ENCODE results near the gene C16orf90.

The C16orf90 gene

DNA sequence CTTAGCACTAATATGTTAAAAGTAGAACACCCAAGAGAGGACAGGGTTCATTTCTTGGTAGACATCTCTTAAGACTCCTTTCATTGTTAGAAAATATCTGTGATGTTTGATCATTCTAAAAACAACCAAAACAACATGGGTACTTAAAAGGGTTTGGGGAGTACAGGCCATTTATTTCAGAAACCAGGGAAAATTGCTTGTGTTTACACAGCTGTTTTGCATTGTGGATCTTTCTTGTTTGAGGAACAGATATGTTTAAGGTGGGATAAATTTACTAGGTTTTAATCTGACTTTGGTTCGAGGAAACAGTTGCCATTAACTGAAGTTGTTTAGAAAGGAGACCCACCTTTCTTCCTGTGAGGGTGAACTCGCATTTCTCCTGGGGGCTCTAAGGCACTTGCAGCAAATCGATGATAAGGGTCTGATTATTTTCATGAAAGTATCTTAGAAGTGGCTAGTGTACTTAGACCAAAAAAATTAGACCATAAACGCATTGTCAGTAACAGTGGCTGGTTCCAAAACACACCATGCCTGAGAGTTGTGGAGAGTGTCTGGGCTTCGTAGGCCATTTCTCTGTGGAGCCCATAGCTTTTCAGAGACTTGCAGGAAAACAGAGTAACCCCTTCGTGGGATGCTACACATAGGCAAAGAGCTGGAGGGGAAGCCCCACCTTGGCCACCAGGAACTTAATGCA lies 23.1 kb upstream of the C16orf90 start:
- in situ Hi-C loops (cut with MboI; ENCODE audit: low pct_unique_long_range_greater_than_20kb, low sequenced_read_pairs, unreplicated experiment): no loop called here
- TF ChIP-seq CTCF (IDR thresholded peaks at IDR 0.05; ENCODE audit: extremely low read depth, insufficient read depth, missing control alignments): no peak
- DNase-seq (ENCODE audit: low spot score): no peak

- no peak for DNase-seq (ENCODE audit: low spot score)
- no peak for TF ChIP-seq CTCF (IDR thresholded peaks at IDR 0.05; ENCODE audit: extremely low read depth, insufficient read depth, missing control alignments)
- in situ Hi-C loops (cut with MboI; ENCODE audit: low pct_unique_long_range_greater_than_20kb, low sequenced_read_pairs, unreplicated experiment): no loop called here
Observed at GRCh38 chr16:3515897-3516296, 20.6 kb upstream of the C16orf90 start.

- in situ Hi-C loops (cut with MboI; ENCODE audit: low pct_unique_long_range_greater_than_20kb, low sequenced_read_pairs, unreplicated experiment): no loop called here
- no peak for DNase-seq (ENCODE audit: low spot score)
- TF ChIP-seq CTCF (IDR thresholded peaks at IDR 0.05; ENCODE audit: extremely low read depth, insufficient read depth, missing control alignments): no peak
Observed at GRCh38 chr16:3514621-3515020, 19.3 kb upstream of the C16orf90 start.

DNA sequence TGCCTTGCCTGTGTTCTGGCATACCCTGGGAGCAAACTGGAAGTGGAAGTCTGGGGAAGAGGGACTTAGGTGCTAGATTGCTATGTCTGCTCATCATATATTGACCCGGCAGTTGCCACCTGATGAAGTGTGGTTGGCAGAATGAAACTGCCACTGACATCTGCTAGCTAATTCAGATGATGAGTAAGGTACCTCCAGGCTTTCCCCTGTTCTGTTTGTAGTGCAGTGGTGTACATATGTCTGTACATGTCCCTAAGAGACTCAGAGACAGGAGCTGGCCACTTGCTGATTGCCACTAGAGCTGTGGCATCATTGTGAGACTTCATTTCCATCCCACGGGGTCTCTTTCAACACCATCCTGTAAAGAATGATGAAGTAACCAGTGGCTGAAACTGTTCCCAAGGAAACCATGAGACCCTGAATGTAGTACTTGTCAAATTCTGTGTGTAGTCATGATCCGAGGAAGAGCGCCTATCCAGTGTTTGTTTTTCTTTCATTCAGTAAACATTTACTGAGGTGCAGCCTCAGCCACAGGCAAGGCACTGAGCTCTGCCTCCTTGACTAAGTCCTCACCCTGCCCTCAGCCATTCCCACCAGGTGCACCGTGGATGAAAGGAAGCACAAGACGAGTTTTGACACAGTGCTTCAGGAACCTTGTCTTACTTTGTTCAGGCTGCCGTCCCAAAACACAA lies 18.7 kb upstream of the C16orf90 start:
- in situ Hi-C loops (cut with MboI; ENCODE audit: low pct_unique_long_range_greater_than_20kb, low sequenced_read_pairs, unreplicated experiment): no loop called here
- no peak for DNase-seq (ENCODE audit: low spot score)
- TF ChIP-seq CTCF (IDR thresholded peaks at IDR 0.05; ENCODE audit: extremely low read depth, insufficient read depth, missing control alignments): no peak

- in situ Hi-C loops (cut with MboI; ENCODE audit: low pct_unique_long_range_greater_than_20kb, low sequenced_read_pairs, unreplicated experiment): no loop called here
- no peak for DNase-seq (ENCODE audit: low spot score)
Observed at GRCh38 chr16:3511286-3512180, 16.2 kb upstream of the C16orf90 start.

More at GRCh38 chr16:3511286-3512180, 16.2 kb upstream of the C16orf90 start:
- no peak for TF ChIP-seq CTCF (IDR thresholded peaks at IDR 0.05; ENCODE audit: extremely low read depth, insufficient read depth, missing control alignments)

Data from GM13977 (cell line).